ENCODE data around the gene DCTN4. TPM values are rescaled to one million over a fixed set of nuclear protein-coding genes. Genes with fewer than 3 reads are reported as not detected.
A peak's percentile ranks its signal among the peaks of the same experiment; 100 is the strongest.
"Not testable (repeated sequence)": the region's sequence is repeated elsewhere in the genome, so short reads cannot be mapped to it uniquely, and the experiment has no call there.

DCTN4 gene
- total RNA-seq, 2 experiments from 2014 or later: 41.9 to 46.1 TPM

GRCh38 chr5:150751096-150751891 lies 7.5 kb downstream of the DCTN4 start:
- no peak overlapping the region for H3K4me3 Mint-ChIP-seq
- peak overlapping the region; percentile 72 for H3K27ac Mint-ChIP-seq

GRCh38 chr5:150750469-150750868 lies 8.3 kb downstream of the DCTN4 start:
- H3K27me3 Mint-ChIP-seq: no peaks in the 10 kb centered on the region
- H3K9me3 Mint-ChIP-seq (ENCODE audit: low read depth): peaks cover under 1% of the 10 kb centered on the region
- DNase-seq: no peak
- no peak overlapping the region for H3K4me3 Mint-ChIP-seq
- CTCF ChIA-PET: interaction anchor here (0.7 to 1.7 kb wide), 5 partner anchors 9 to 50 kb away, joined by 3 to 10 read pairs (median 4); partner anchors contain the start of genes DCTN4, RBM22 and SMIM3
- H3K4me1 Mint-ChIP-seq: peaks cover 38% of the 10 kb centered on the region
- ATAC-seq: no peak
- peaks cover 58% of the 10 kb centered on the region for H3K36me3 Mint-ChIP-seq
- peak overlapping the region; percentile 67 for H3K27ac Mint-ChIP-seq

More at GRCh38 chr5:150751096-150751891, 7.5 kb downstream of the DCTN4 start:
- H3K36me3 Mint-ChIP-seq: peaks cover 62% of the 10 kb centered on the region
- H3K9me3 Mint-ChIP-seq (ENCODE audit: low read depth): no peaks in the 10 kb centered on the region
- H3K27me3 Mint-ChIP-seq: no peaks in the 10 kb centered on the region
- peaks cover 41% of the 10 kb centered on the region for H3K4me1 Mint-ChIP-seq
- ATAC-seq (no peak), DNase-seq (no peak)
- CTCF ChIA-PET: interaction anchor here (1.2 to 2.3 kb wide), 4 partner anchors 16 to 51 kb away, joined by 3 to 10 read pairs (median 6); partner anchors contain the start of genes RBM22 and SMIM3

GRCh38 chr5:150743142-150743488 lies 15.7 kb downstream of the DCTN4 start:
- peaks cover 57% of the 10 kb centered on the region for H3K36me3 Mint-ChIP-seq
- DNase-seq; H3K9me3 Mint-ChIP-seq (ENCODE audit: low read depth); H3K4me3 Mint-ChIP-seq; CTCF ChIA-PET; H3K27me3 Mint-ChIP-seq; H3K27ac Mint-ChIP-seq; ATAC-seq: not testable (repeated sequence)
- H3K4me1 Mint-ChIP-seq: peaks cover 44% of the 10 kb centered on the region

- H3K4me1 Mint-ChIP-seq: peaks cover 49% of the 10 kb centered on the region
- peaks cover 58% of the 10 kb centered on the region for H3K36me3 Mint-ChIP-seq
- not testable (repeated sequence) for DNase-seq; H3K9me3 Mint-ChIP-seq (ENCODE audit: low read depth); H3K27me3 Mint-ChIP-seq; ATAC-seq
- CTCF ChIA-PET: interaction anchor here (1.6 kb wide), 1 partner anchor 42 kb away, joined by 8 read pairs; the partner anchor contains the start of gene RBM22
- H3K27ac Mint-ChIP-seq: peak overlapping the region; percentile 61
- H3K4me3 Mint-ChIP-seq: peak overlapping the region; percentile 11
Observed at GRCh38 chr5:150742455-150743141, 16.2 kb downstream of the DCTN4 start.

GRCh38 chr5:150740992-150741391 lies 17.8 kb downstream of the DCTN4 start:
- DNase-seq (no peak), ATAC-seq (no peak)
- CTCF ChIA-PET: interaction anchor here (0.9 to 1.6 kb wide), 2 partner anchors 14 to 40 kb away, joined by 3 to 8 read pairs; partner anchors contain the start of gene RBM22
- H3K4me3 Mint-ChIP-seq: no peak overlapping the region
- H3K36me3 Mint-ChIP-seq: peaks cover 68% of the 10 kb centered on the region
- H3K27me3 Mint-ChIP-seq: no peaks in the 10 kb centered on the region
- H3K9me3 Mint-ChIP-seq (ENCODE audit: low read depth): peaks cover 5% of the 10 kb centered on the region
- peaks cover 65% of the 10 kb centered on the region for H3K4me1 Mint-ChIP-seq
- H3K27ac Mint-ChIP-seq: no peak overlapping the region

- DNase-seq (no peak), ATAC-seq (no peak)
- H3K27me3 Mint-ChIP-seq: no peaks in the 10 kb centered on the region
- peaks cover 81% of the 10 kb centered on the region for H3K4me1 Mint-ChIP-seq
- peaks cover 2% of the 10 kb centered on the region for H3K9me3 Mint-ChIP-seq (ENCODE audit: low read depth)
- H3K4me3 Mint-ChIP-seq: no peak overlapping the region
- CTCF ChIA-PET: interaction anchor here (0.6 to 1.1 kb wide), 3 partner anchors 38 to 43 kb away, joined by 3 read pairs; partner anchors contain the start of gene RBM22
- peak overlapping the region; percentile 97 for H3K27ac Mint-ChIP-seq
- peaks cover 81% of the 10 kb centered on the region for H3K36me3 Mint-ChIP-seq
Observed at GRCh38 chr5:150738862-150739261, 20.0 kb downstream of the DCTN4 start.

DNA sequence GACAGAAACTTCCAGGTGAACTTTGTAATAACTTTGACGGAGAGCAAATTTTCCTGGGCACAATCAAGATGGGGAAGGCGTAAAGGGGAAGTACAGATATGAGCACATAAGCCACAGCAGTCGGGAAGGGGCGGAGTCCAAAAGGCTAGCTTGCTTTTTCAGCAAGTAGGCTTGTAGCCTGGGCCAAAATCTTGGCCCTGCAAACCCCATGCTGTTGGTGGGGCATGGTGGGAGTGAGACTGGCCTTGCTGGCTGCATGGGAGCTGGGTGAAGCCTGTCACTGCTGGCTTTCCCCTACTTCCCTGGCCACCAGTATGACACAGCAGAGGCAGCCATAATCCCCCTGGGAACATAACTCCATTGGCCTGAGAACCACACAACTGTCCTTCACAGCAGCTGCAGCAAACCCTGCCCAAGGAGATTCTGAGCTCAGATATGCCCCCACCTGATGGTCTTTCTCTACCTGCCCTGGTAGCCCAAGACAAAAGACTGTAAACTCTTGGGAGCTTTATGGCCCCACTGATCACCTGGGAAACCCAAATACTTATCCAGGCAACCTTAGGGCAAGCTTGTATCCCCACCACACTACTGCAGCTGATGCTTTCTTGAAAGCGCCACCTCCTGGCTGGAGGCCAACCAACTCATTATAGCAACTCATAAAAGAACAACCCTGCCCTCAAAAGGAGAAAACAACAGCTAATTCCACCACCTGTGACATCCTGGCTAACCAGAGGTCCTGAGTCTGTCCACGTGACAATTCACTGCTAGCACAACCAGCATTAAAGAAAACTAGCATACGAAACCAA lies 24.0 kb downstream of the DCTN4 start:
- peak; percentile 70 for ATAC-seq
- Mint-ChIP-seq H3K36me3 (peaks cover 77% of the 10 kb centered on the region), H3K27me3 (no peaks in the 10 kb centered on the region), H3K4me1 (peaks cover 59% of the 10 kb centered on the region), H3K27ac (peak overlapping the region; percentile 57), H3K9me3 (ENCODE audit: low read depth) (peaks cover 2% of the 10 kb centered on the region), H3K4me3 (peak overlapping the region; percentile 5)
- CTCF ChIA-PET: interaction anchor here (1.1 to 3.6 kb wide), 9 partner anchors 14 to 112 kb away, joined by 3 to 18 read pairs (median 5); partner anchors contain the start of genes DCTN4, IRGM, RBM22 and SMIM3
- DNase-seq: peak; percentile 69

DNA sequence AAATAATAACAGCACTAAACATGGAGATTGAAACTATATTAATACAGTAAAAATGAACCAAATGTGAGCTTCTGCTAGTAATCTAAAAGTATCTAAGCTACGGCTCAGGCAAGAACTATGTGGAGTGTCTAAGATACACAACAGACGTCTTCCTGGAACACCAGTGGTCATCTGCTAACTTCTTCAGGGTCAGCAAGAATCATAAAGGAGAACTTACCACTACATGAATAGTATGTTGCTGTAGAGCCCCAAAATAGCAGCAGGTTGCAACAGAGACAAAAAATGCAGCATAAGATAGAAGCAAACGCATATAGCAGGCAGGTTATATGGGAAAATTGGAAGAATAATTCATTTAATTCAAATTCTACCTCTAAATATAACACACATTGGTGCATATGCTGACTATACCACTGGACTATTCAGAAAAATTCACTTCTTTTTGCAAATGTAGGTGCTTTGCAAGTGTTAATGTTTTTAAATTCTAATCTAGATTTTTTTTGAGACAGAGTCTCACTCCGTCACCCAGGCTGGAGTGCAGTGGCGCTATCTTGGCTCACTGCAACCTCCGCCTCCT lies 27.1 kb downstream of the DCTN4 start:
- no peak for DNase-seq
- CTCF ChIA-PET: interaction anchor here (1.2 kb wide), 1 partner anchor 115 kb away, joined by 3 read pairs; the partner anchor contains the start of gene IRGM
- H3K4me1 Mint-ChIP-seq: peaks cover 29% of the 10 kb centered on the region
- no peak for ATAC-seq
- H3K27ac Mint-ChIP-seq: no peak overlapping the region
- peaks cover 66% of the 10 kb centered on the region for H3K36me3 Mint-ChIP-seq
- no peaks in the 10 kb centered on the region for H3K27me3 Mint-ChIP-seq
- peaks cover 2% of the 10 kb centered on the region for H3K9me3 Mint-ChIP-seq (ENCODE audit: low read depth)
- no peak overlapping the region for H3K4me3 Mint-ChIP-seq

DNA sequence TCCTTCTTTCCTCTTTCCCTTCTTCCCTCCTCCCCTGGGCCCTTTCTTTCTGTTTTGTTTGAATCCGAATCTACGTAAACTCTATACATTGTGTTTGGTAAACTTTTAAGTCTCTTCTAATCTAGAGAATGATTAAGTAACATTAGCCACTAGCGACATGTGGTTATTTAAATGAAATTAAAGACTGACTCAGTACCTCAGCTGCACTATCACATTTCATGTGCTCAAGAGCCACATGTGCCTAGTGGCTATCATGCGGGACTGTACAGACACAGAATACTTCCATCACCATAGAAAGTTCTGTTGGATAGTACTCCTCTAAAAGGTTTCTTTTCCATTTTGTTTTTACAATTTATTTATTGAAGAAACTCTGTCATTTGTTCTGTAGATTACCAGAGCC lies 29.0 kb downstream of the DCTN4 start:
- Mint-ChIP-seq H3K27me3 (no peaks in the 10 kb centered on the region), H3K4me1 (peaks cover 11% of the 10 kb centered on the region), H3K9me3 (ENCODE audit: low read depth) (no peaks in the 10 kb centered on the region), H3K27ac (peak overlapping the region; percentile 1), H3K4me3 (no peak overlapping the region), H3K36me3 (peaks cover 49% of the 10 kb centered on the region)
- DNase-seq (no peak), ATAC-seq (no peak)
- CTCF ChIA-PET: no interaction called here

DNA sequence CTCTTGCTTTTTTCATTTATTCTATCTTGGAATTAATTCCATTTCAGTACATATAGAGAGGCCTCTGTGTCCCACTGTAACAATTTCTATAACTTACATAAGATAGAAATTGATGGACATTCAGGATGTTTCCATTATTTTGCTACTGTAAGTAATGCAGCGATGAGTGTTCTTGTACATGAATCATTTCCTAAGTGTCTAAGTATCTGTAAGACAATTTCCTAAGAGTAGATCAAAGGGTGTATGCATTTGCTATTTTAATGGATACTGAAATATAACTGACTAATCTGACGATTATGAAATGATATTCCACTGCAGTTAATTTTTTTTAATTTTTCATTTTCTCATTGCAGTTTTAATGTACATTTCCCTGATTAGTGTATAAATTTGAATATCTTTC lies 35.0 kb downstream of the DCTN4 start:
- Mint-ChIP-seq H3K4me1 (no peaks in the 10 kb centered on the region), H3K4me3 (no peak overlapping the region), H3K9me3 (ENCODE audit: low read depth) (no peaks in the 10 kb centered on the region), H3K27me3 (no peaks in the 10 kb centered on the region), H3K36me3 (peaks cover 52% of the 10 kb centered on the region), H3K27ac (no peak overlapping the region)
- CTCF ChIA-PET: interaction anchor here (0.8 kb wide), 1 partner anchor 23 kb away, joined by 3 read pairs; the partner anchor contains the start of gene RBM22
- no peak for ATAC-seq
- no peak for DNase-seq

DNA sequence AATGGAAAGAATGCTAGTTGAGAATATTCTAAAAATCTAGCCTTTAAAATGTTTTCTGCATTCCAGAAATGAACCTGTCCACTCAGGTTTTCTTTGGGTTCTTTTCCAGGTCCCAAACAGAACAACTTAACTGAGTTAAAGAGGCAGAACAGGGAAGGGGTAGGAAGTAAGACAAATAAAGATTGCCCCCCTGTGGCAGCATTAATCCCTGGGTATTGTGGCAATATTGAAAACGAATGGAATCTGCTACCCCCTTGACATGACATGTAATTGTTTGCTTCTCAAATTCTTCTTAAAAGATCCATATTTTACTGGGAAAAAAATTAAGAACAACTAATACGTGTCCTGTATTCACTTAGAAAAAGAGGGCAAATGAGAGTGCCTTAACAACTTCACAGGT lies 48.7 kb downstream of the DCTN4 start:
- Mint-ChIP-seq H3K36me3 (peaks cover 26% of the 10 kb centered on the region), H3K27me3 (no peaks in the 10 kb centered on the region), H3K4me3 (no peak overlapping the region), H3K9me3 (ENCODE audit: low read depth) (no peaks in the 10 kb centered on the region), H3K4me1 (no peaks in the 10 kb centered on the region), H3K27ac (no peak overlapping the region)
- ATAC-seq (no peak), DNase-seq (no peak)
- CTCF ChIA-PET: interaction anchor here (1.1 kb wide), 1 partner anchor 10 kb away, joined by 5 read pairs; the partner anchor contains the start of gene RBM22

DNA sequence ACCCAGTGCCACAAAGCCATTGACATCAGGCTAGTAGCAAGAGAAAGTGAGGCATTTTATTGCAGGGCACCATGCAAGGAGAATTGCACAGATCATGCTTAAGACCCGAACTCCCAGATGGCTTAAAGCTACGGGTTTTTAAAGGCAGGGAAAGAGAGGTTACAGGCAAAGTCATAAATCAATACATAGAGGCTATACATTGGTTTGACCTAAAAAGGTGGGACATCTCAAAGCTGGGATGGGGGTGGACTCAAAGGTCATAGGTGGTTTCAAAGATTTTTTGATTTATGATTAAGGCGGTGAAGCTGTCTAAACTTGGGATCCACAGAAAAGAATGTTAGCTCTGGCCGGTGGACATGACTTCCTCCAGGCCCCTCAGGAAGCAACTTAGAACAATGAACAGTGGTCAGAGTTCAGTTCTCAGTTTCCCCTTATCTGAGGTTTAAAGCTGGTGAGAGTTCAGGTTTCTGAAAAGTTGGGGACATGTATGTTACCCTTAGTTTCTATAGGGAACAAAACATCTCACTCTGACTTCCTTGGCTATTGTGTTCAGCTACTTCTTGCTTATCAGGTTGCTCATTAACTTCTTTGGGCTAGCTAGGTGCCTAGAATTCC lies 51.9 kb downstream of the DCTN4 start:
- H3K4me1 Mint-ChIP-seq: peaks cover 2% of the 10 kb centered on the region
- CTCF ChIA-PET: no interaction called here
- H3K27ac Mint-ChIP-seq: no peak overlapping the region
- H3K36me3 Mint-ChIP-seq: peaks cover 24% of the 10 kb centered on the region
- H3K9me3 Mint-ChIP-seq (ENCODE audit: low read depth): no peaks in the 10 kb centered on the region
- no peaks in the 10 kb centered on the region for H3K27me3 Mint-ChIP-seq
- H3K4me3 Mint-ChIP-seq: no peak overlapping the region
- ATAC-seq: no peak
- no peak for DNase-seq
